Cerebellar nuclear complex (tissue), 1 donor: ENCODE measurements around the gene TMBIM1.

Source experiments
- DNase-seq, 2 experiments: peaks; one replicate each; lab custom pipeline; 2025; lab: John Stamatoyannopoulos, UW

TMBIM1 gene

GRCh38 chr2:218257390-218257981 is 34.8 kb downstream of the TMBIM1 start:
- no peak for DNase-seq

- DNase-seq = no peak
These were observed 35.5 kb downstream of the TMBIM1 start for GRCh38 chr2:218256612-218257350.

- DNase-seq = no peak
These were observed 36.9 kb downstream of the TMBIM1 start for GRCh38 chr2:218255446-218255845.

- no peak for DNase-seq
These were observed 39.1 kb downstream of the TMBIM1 start for GRCh38 chr2:218253232-218253625.

- no peak for DNase-seq
These were observed 39.6 kb downstream of the TMBIM1 start for GRCh38 chr2:218252509-218253231.

GRCh38 chr2:218249691-218250090 is 42.6 kb downstream of the TMBIM1 start:
- DNase-seq = no peak

- DNase-seq = no peak
These were observed 47.1 kb downstream of the TMBIM1 start for GRCh38 chr2:218245214-218245613.

GRCh38 chr2:218244665-218245064 is 47.6 kb downstream of the TMBIM1 start:
- DNase-seq = no peak

- no peak for DNase-seq
These were observed 48.1 kb downstream of the TMBIM1 start for GRCh38 chr2:218244204-218244603.

- no peak for DNase-seq
These were observed 53.4 kb downstream of the TMBIM1 start for GRCh38 chr2:218238887-218239286.

GRCh38 chr2:218236829-218237228 is 55.5 kb downstream of the TMBIM1 start:
- no peak for DNase-seq

- no peak for DNase-seq
These were observed 57.3 kb downstream of the TMBIM1 start for GRCh38 chr2:218235017-218235416.

- DNase-seq = no peak
These were observed 57.8 kb downstream of the TMBIM1 start for GRCh38 chr2:218234521-218234920.

GRCh38 chr2:218233543-218233942 is 58.8 kb downstream of the TMBIM1 start:
- no peak for DNase-seq

- DNase-seq = no peak
These were observed 61.4 kb downstream of the TMBIM1 start for GRCh38 chr2:218230882-218231281.

- DNase-seq = no peak
These were observed 62.5 kb downstream of the TMBIM1 start for GRCh38 chr2:218229851-218230250.

- DNase-seq = no peak
These were observed 63.1 kb downstream of the TMBIM1 start for GRCh38 chr2:218229239-218229638.

- DNase-seq = no peak
These were observed 63.8 kb downstream of the TMBIM1 start for GRCh38 chr2:218228366-218229090.

- DNase-seq = no peak
These were observed 65.4 kb downstream of the TMBIM1 start for GRCh38 chr2:218226903-218227302.
